OCI-LY1 (cell line): ENCODE results near the gene TSPAN4.

Experiments
- CTCF ChIP-seq: fragments of 200-600 bp; sonication (generic), shearing (Covaris generic); IDR thresholded peaks from 2 replicates; pipeline ENCODE4 v1.5.1; 2017; ENCODE audit warnings: mild to moderate bottlenecking, antibody characterized with exemption, low read length, moderate library complexity, mixed read lengths
- EZH2 ChIP-seq: fragments of 200-600 bp; sonication (generic), shearing (Covaris generic); IDR thresholded peaks from 2 replicates; pipeline ENCODE4 v1.8.0; 2017; ENCODE audit warnings: borderline replicate concordance, mixed run types, mild to moderate bottlenecking, antibody characterized with exemption, low read length, moderate library complexity, mixed read lengths

DNA sequence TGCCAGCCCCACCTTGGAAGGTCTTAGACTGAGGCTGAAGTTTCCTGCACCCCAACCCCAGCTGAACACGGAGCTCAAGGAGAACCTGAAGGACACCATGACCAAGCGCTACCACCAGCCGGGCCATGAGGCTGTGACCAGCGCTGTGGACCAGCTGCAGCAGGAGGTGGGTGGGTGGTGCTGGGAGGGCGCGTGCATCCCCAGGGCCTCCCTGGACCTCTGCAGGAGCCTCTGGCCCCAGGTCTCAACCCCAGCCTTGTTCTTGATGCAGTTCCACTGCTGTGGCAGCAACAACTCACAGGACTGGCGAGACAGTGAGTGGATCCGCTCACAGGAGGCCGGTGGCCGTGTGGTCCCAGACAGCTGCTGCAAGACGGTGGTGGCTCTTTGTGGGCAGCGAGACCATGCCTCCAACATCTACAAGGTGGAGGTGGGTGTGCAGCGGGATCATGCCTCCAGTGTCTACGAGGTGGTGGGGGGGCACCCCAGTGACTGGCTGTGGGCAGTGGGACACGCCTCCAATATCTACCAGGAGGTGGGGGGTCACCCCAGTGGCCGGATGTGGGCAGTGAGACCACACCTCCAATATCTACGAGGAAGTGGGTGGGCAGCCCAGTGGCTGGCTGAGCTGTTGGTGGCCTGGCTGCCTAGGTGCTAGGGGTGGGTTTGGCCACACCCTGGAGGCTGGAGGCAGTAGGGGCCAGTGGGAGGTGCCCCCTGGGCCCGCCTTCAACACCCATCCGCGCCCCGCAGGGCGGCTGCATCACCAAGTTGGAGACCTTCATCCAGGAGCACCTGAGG, 5.3 kb upstream of the TSPAN4 start:
- TF ChIP-seq CTCF (no peak), EZH2 (no peak)
